Prostate gland (tissue), 2 donors: Measurements from ENCODE around the gene FHL1. TPM values are rescaled to one million over a fixed set of nuclear protein-coding genes. Genes with fewer than 3 reads are reported as not detected.

ENCODE experiments used
- DNase-seq: peaks from one replicate; pipeline ENCODE4 v3.0.0-alpha.2; 2019; ENCODE audit warnings: low spot score
- H3K27ac ChIP-seq, 2 donors: fragments of 200-600 bp; sonication (generic); 2 replicates each; pipeline ENCODE4 v1.5.1; 2017 to 2019
- H3K27me3 ChIP-seq: fragments of 200-600 bp; sonication (generic); replicated peaks from 2 replicates; pipeline ENCODE4 v1.5.1; 2019; ENCODE audit not compliant: insufficient read depth
- H3K36me3 ChIP-seq, 2 donors: fragments of 200-600 bp; sonication (generic); 1 replicate in 1 of 2; 2 replicates in 1 of 2; pipeline versions ENCODE4 v1.5.1 to v1.8.1; 2017 to 2019
- H3K4me1 ChIP-seq: fragments of 200-600 bp; sonication (generic); replicated peaks from 2 replicates; pipeline ENCODE4 v1.5.1; 2019
- H3K4me3 ChIP-seq, 2 donors: fragments of 200-600 bp; sonication (generic); 2 replicates each; pipeline ENCODE4 v1.5.1; 2017 to 2019
- H3K9me3 ChIP-seq: fragments of 200-600 bp; sonication (generic); 2 replicates; pipeline ENCODE4 v1.5.1; 2017
- POLR2A ChIP-seq: fragments of 450-650 bp; IDR thresholded peaks from one replicate; pipeline ENCODE4 v1.6.1; 2016; ENCODE audit warnings: antibody characterized with exemption, mild to moderate bottlenecking
- POLR2AphosphoS5 ChIP-seq: sonication (generic); formaldehyde crosslinking; IDR thresholded peaks from one replicate; pipeline ENCODE4 v1.6.1; 2017; ENCODE audit warnings: antibody characterized with exemption
- WGBS: methylation state at CpG from one replicate; pipeline ENCODE4 v1.1.5; 2018; 5-methylcytosine and 5-hydroxymethylcytosine counted together
- intact Hi-C: fragments of 100-400 bp; cut with DNase I; formaldehyde crosslinking; loops from one replicate; pipeline ENCODE4 v1.14.2; 2022
- total RNA-seq, 2 donors: library from RNA; depleted of rRNA; stranded (reverse); fragments of >200 nt; gene quantifications; one replicate each; pipeline ENCODE4 v1.1.0, GENCODE V29; 2016
- TF ChIP-seq, protein P1 (sequence below), 4 experiments: fragments of 200-600 bp in 2 of 4; fragments of 450-650 bp in 2 of 4; sonication (generic) in 2 of 4; IDR thresholded peaks; 1 replicate in 3 of 4; 2 replicates in 1 of 4; pipeline ENCODE4 v1.5.1; 2016 to 2019; ENCODE audit warnings: antibody characterized with exemption in 4 of 4, mild to moderate bottlenecking in 2 of 4, moderate library complexity in 2 of 4

Gene FHL1
- total RNA-seq, 2 donors from 2014 or later = 246 to 296 TPM

DNA sequence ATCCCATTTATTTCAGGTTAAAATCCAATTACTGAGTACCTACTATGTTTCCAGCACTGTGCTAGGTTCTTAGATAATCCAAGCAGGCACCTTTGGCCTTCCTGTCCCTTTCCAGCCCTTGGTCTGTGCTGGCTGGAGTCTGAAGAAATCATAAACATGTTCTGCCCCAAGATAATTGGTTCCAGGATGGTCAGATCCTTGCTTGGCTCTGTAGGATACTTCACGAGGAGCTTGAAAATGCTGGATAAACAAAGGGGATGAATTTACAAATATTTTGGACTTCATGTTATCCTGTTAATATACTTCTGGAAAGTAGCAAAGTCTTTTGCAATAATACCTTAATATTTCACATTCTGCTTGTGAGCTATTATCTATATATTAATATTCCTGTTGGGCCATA is 35.0 kb upstream of the FHL1 start:
- 0% methylated on average over 1 of the region's 1 CpG for WGBS
- H3K27me3 ChIP-seq = no peaks in the 10 kb centered on the region
- H3K9me3 ChIP-seq = no peaks in the 10 kb centered on the region
- no peak for DNase-seq
- intact Hi-C loops = no loop called here
- H3K4me3 ChIP-seq = no peak overlapping the region
- H3K36me3 ChIP-seq = no peaks in the 10 kb centered on the region
- no peak overlapping the region for H3K27ac ChIP-seq
- TF ChIP-seq POLR2AphosphoS5 (no peak), POLR2A (no peak)
- TF ChIP-seq, protein P1, sequence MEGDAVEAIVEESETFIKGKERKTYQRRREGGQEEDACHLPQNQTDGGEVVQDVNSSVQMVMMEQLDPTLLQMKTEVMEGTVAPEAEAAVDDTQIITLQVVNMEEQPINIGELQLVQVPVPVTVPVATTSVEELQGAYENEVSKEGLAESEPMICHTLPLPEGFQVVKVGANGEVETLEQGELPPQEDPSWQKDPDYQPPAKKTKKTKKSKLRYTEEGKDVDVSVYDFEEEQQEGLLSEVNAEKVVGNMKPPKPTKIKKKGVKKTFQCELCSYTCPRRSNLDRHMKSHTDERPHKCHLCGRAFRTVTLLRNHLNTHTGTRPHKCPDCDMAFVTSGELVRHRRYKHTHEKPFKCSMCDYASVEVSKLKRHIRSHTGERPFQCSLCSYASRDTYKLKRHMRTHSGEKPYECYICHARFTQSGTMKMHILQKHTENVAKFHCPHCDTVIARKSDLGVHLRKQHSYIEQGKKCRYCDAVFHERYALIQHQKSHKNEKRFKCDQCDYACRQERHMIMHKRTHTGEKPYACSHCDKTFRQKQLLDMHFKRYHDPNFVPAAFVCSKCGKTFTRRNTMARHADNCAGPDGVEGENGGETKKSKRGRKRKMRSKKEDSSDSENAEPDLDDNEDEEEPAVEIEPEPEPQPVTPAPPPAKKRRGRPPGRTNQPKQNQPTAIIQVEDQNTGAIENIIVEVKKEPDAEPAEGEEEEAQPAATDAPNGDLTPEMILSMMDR (IDR thresholded peaks at IDR 0.05) = no peak
- H3K4me1 ChIP-seq = no peaks in the 10 kb centered on the region

DNA sequence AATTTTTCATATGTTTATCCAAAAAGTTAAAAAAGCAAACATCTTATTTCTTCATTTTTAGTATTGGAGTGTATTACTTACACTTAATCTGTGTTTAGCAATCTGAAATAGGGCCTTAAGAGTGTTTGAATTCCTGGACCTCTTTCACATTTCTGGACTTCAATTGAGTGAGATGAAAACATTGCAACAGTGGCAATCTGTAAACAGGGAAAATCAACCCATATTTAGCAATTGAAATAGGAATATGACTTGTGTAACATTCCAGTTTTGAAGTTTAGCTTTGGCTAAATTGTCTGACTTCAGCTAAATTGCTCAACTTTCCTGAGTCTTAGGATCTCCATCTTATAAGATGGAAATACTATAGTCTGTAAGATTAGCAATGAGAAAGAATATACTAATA is 34.6 kb upstream of the FHL1 start:
- H3K4me3 ChIP-seq = no peak overlapping the region
- H3K27me3 ChIP-seq = no peaks in the 10 kb centered on the region
- no peaks in the 10 kb centered on the region for H3K36me3 ChIP-seq
- intact Hi-C loops = no loop called here
- no peak overlapping the region for H3K27ac ChIP-seq
- H3K9me3 ChIP-seq = no peaks in the 10 kb centered on the region
- no peak for DNase-seq
- TF ChIP-seq, protein P1 (IDR thresholded peaks at IDR 0.05) = no peak
- no peak for TF ChIP-seq POLR2AphosphoS5
- TF ChIP-seq POLR2A = no peak
- no peaks in the 10 kb centered on the region for H3K4me1 ChIP-seq

DNA sequence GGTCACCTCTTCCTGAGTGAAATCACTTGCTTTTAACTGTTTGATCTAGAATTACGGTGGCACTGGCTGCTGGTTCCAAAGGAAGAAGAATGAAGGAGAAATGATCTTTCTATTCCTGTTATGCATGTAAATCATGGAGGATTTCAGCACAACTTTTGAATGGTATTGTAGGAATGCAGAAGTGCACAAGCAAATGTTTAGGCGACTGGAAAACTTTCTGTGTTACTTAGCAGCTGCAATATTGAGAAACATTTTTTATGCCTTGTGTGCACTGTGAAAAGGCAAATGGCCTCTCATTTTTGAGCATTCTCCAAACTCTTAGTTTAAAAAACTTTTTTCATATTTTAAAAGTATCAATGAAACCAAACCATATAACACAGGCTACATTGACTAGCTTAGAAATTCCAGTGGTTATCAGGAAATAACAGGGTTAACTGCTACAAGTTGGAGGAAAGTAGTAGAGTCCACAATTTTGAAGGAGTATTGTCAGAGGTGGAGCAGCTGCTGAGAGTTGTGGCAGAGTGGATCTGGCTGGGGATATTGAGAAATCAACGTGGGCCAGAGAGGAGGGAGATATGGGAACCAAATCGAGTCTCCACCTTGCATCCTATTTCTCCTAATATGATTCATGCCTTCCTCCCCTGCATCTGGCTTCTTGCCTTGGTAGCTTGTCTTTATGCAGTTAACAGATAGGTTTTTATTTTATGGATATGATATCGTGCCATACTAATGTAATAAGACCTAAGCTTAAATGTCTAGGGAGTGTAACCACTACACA is 32.0 kb upstream of the FHL1 start:
- TF ChIP-seq POLR2AphosphoS5 (no peak), POLR2A (no peak)
- TF ChIP-seq, protein P1 (IDR thresholded peaks at IDR 0.05) = no peak

DNA sequence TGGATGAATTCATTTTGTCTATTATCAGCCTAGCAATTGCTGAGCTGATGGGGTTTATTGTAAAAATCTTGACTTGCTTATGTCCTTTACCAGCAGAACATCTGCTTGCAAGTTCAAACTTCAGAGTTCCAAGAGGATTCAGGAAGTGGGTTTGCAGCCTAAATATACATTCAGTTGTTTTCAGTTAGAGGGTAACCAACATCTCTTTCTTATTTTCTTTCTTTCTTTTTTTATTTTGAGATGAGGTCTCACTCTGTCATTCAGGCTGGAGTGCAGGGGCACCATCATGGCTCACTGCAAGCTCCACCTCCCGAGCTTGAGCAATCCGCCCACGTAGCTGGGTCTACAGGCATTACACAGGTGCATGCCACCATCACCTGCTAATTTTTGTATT is 31.4 kb upstream of the FHL1 start:
- no peak for DNase-seq
- TF ChIP-seq POLR2A (no peak), POLR2AphosphoS5 (no peak)
- TF ChIP-seq, protein P1 (IDR thresholded peaks at IDR 0.05) = no peak
- WGBS = 80% methylated on average over 3 of the region's 3 CpGs
- H3K9me3 ChIP-seq = no peaks in the 10 kb centered on the region
- H3K4me3 ChIP-seq = no peak overlapping the region
- no peaks in the 10 kb centered on the region for H3K27me3 ChIP-seq
- H3K4me1 ChIP-seq = no peaks in the 10 kb centered on the region
- no peaks in the 10 kb centered on the region for H3K36me3 ChIP-seq
- intact Hi-C loops = no loop called here
- no peak overlapping the region for H3K27ac ChIP-seq

More for the DNA sequence above, 32.0 kb upstream of the FHL1 start:
- Histone ChIP-seq H3K4me3 (no peak overlapping the region), H3K36me3 (no peaks in the 10 kb centered on the region), H3K27ac (no peak overlapping the region), H3K9me3 (no peaks in the 10 kb centered on the region), H3K27me3 (no peaks in the 10 kb centered on the region), H3K4me1 (no peaks in the 10 kb centered on the region)
- intact Hi-C loops = no loop called here
- WGBS = 70% methylated on average over 5 of the region's 5 CpGs
- DNase-seq = no peak

DNA sequence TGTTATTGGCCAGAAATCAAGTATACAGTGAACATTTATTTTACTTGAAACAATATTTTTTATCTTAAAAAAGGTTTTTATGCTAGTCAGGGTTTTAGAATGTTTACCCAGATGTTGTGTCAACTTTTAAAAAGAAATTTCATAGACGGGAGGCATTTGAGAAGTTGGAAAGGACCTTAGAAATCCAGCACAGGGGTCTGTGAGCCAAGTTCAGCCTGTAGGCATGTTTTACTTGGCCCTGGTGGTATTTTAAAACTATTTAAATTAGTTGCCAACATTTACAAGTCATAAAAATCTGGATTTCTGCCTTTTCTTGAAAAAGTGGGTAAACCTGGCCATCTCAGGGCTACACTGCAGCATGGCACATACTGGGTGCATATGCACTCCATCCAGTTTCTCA is 25.5 kb upstream of the FHL1 start:
- Histone ChIP-seq H3K4me3 (no peak overlapping the region), H3K9me3 (no peaks in the 10 kb centered on the region), H3K27me3 (no peaks in the 10 kb centered on the region), H3K36me3 (no peaks in the 10 kb centered on the region), H3K27ac (no peak overlapping the region), H3K4me1 (no peaks in the 10 kb centered on the region)
- intact Hi-C loops = loop anchor here (10.0 kb wide), 1 partner anchor 57 kb away; no protein-coding TSS in a partner anchor
- TF ChIP-seq, protein P1 (IDR thresholded peaks at IDR 0.05) = no peak
- no peak for TF ChIP-seq POLR2AphosphoS5
- DNase-seq = no peak
- 16% methylated on average over 1 of the region's 1 CpG for WGBS
